ENCODE results near the gene SPATS2.

SPATS2 gene

GRCh38 chr12:49367381-49368239 is at the start of gene SPATS2:
TSS of gene SPATS2 (plus strand) at chr12:49367462. CDS start at chr12:49461013, 93,551 bp downstream.
- POLR2A ChIA-PET = interaction anchor here (0.5 to 2.7 kb wide), 51 partner anchors 9 to 1589 kb away, joined by 3 to 24 read pairs (median 5); partner anchors contain the start of genes DNAJC22, KCNH3, PRPF40B and PRPH
- no peaks in the 10 kb centered on the region for H3K9me3 ChIP-seq (ENCODE audit: control insufficient read depth, insufficient read depth, low read depth, low read length)
- CTCF ChIA-PET = interaction anchor here (0.6 to 11.9 kb wide), 18 partner anchors 8 to 214 kb away, joined by 3 to 517 read pairs (median 4); partner anchors contain the start of genes DNAJC22 and PRPH
- H3K36me3 ChIP-seq (ENCODE audit: control insufficient read depth in 2 of 2, insufficient read depth in 1 of 2, low read length in 2 of 2) = no peaks in the 10 kb centered on the region; a peak in 1 of 3 replicates
- H3K27ac ChIP-seq (ENCODE audit: extremely low read depth, low read depth, low read length) = peak within 1 kb of the TSS; percentile 99
- H3K4me3 ChIP-seq (ENCODE audit: low read depth, low read length) = peak within 1 kb of the TSS; percentile 97
- H3K4me1 ChIP-seq (ENCODE audit: control insufficient read depth, insufficient read depth, low read length) = peaks cover 9% of the 10 kb centered on the region
- TF ChIP-seq RBAK (tag by site-specific recombination; IDR thresholded peaks at IDR 0.05) = no peak
- TF ChIP-seq PBX3 (CRISPR knock-in tag; IDR thresholded peaks at IDR 0.05) = no peak; the same call in 1 of the 2 replicates
- TF ChIP-seq ZNF157 (tag by site-specific recombination; IDR thresholded peaks at IDR 0.05) = no peak
- no peak for TF ChIP-seq ZNF596 (tag by site-specific recombination; IDR thresholded peaks at IDR 0.05)
- TF ChIP-seq SALL2 (tag by site-specific recombination; IDR thresholded peaks at IDR 0.05; ENCODE audit: borderline replicate concordance) = no peak
- TF ChIP-seq ZSCAN5A (tag by site-specific recombination; IDR thresholded peaks at IDR 0.05) = no peak
- TF ChIP-seq KLF1 (tag by site-specific recombination; IDR thresholded peaks at IDR 0.05) = no peak
- TF ChIP-seq ZFP3 (tag by site-specific recombination; IDR thresholded peaks at IDR 0.05; ENCODE audit: low read depth) = no peak
- no peak for TF ChIP-seq ZNF621 (tag by site-specific recombination; IDR thresholded peaks at IDR 0.05)
- no peak for TF ChIP-seq ZNF223 (tag by site-specific recombination; IDR thresholded peaks at IDR 0.05)
- no peak for TF ChIP-seq ZNF311 (tag by site-specific recombination; IDR thresholded peaks at IDR 0.05; ENCODE audit: borderline replicate concordance)
- no peak for TF ChIP-seq ZNF555 (tag by site-specific recombination; conservative IDR thresholded peaks at IDR 0.05)
- TF ChIP-seq, protein P1, sequence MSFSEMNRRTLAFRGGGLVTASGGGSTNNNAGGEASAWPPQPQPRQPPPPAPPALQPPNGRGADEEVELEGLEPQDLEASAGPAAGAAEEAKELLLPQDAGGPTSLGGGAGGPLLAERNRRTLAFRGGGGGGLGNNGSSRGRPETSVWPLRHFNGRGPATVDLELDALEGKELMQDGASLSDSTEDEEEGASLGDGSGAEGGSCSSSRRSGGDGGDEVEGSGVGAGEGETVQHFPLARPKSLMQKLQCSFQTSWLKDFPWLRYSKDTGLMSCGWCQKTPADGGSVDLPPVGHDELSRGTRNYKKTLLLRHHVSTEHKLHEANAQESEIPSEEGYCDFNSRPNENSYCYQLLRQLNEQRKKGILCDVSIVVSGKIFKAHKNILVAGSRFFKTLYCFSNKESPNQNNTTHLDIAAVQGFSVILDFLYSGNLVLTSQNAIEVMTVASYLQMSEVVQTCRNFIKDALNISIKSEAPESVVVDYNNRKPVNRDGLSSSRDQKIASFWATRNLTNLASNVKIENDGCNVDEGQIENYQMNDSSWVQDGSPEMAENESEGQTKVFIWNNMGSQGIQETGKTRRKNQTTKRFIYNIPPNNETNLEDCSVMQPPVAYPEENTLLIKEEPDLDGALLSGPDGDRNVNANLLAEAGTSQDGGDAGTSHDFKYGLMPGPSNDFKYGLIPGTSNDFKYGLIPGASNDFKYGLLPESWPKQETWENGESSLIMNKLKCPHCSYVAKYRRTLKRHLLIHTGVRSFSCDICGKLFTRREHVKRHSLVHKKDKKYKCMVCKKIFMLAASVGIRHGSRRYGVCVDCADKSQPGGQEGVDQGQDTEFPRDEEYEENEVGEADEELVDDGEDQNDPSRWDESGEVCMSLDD (tag by site-specific recombination; IDR thresholded peaks at IDR 0.05) = peak; percentile 12; the same call in 1 of the 2 replicates
- no peak for TF ChIP-seq ZNF121 (tag by site-specific recombination; IDR thresholded peaks at IDR 0.05)
- no peak for TF ChIP-seq ZNF776 (tag by site-specific recombination; IDR thresholded peaks at IDR 0.05; ENCODE audit: borderline replicate concordance)
- TF ChIP-seq SP7 (tag by site-specific recombination; IDR thresholded peaks at IDR 0.05) = no peak
- no peak for TF ChIP-seq ZNF174 (tag by site-specific recombination; IDR thresholded peaks at IDR 0.05)
- no peak for TF ChIP-seq ZNF146 (tag by site-specific recombination; IDR thresholded peaks at IDR 0.05)
- no peak for TF ChIP-seq CTCF (tag by site-specific recombination; IDR thresholded peaks at IDR 0.05)
- no peak for TF ChIP-seq ZNF571 (tag by site-specific recombination; IDR thresholded peaks at IDR 0.05)
- TF ChIP-seq ZNF350 (tag by site-specific recombination; IDR thresholded peaks at IDR 0.05) = no peak
- no peak for TF ChIP-seq ZNF214 (tag by site-specific recombination; IDR thresholded peaks at IDR 0.05; ENCODE audit: borderline replicate concordance)
- no peak for TF ChIP-seq ZNF664 (tag by site-specific recombination; IDR thresholded peaks at IDR 0.05)
- no peak for TF ChIP-seq ZNF404 (tag by site-specific recombination; IDR thresholded peaks at IDR 0.05)
- no peak for TF ChIP-seq ZNF112 (tag by site-specific recombination; IDR thresholded peaks at IDR 0.05)
- TF ChIP-seq ZNF324 (tag by site-specific recombination; IDR thresholded peaks at IDR 0.05) = no peak
- TF ChIP-seq KLF8 (tag by site-specific recombination; IDR thresholded peaks at IDR 0.05) = no peak
- TF ChIP-seq ZBTB49 (tag by site-specific recombination; IDR thresholded peaks at IDR 0.05; ENCODE audit: low read depth) = no peak
- no peak for TF ChIP-seq ZNF629 (tag by site-specific recombination; IDR thresholded peaks at IDR 0.05)
